ENCODE data around the gene NEURL1B.

GRCh38 chr5:172616136-172616535, 24.9 kb upstream of the NEURL1B start:
- TF ChIP-seq CTCF (IDR thresholded peaks at IDR 0.05) (no peak), POLR2A (IDR thresholded peaks at IDR 0.05) (no peak)

Measured in body of pancreas (tissue), 4 donors.